SK-N-SH treated with all-trans-retinoic acid at 6 μM for 48 hours (cell line): ENCODE measurements around the gene RND3.

Experiments used
- ATAC-seq: fragments of 200-7000 bp; cut with Tn5 transposase; 3 replicates; pipeline ENCODE4 v1.9.1; 2020; ENCODE audit warnings: mild to moderate bottlenecking, moderate library complexity
- ARNTL ChIP-seq: fragments of 450-650 bp; formaldehyde crosslinking; IDR thresholded peaks from 2 replicates; pipeline ENCODE4 v1.5.0; 2020; ENCODE audit warnings: low read depth, mild to moderate bottlenecking, moderate library complexity, borderline replicate concordance
- BACH2 ChIP-seq: fragments of 250-450 bp; sonication (Bioruptor Pico); IDR thresholded peaks from 2 replicates; pipeline ENCODE4 v1.9.0; 2021; ENCODE audit warnings: mild to moderate bottlenecking, borderline replicate concordance
- CSDC2 ChIP-seq: fragments of 250-450 bp; sonication (Bioruptor Pico); IDR thresholded peaks from 2 replicates; pipeline ENCODE4 v1.5.0; 2020; ENCODE audit warnings: mild to moderate bottlenecking, moderate library complexity
- ESRRG ChIP-seq: fragments of 250-450 bp; sonication (Bioruptor Pico); IDR thresholded peaks from 2 replicates; pipeline ENCODE4 v1.6.1; 2021; ENCODE audit warnings: mild to moderate bottlenecking
- GLIS3 ChIP-seq: fragments of 250-450 bp; sonication (Bioruptor Pico); IDR thresholded peaks from 2 replicates; pipeline ENCODE4 v1.5.0; 2020; ENCODE audit warnings: mild to moderate bottlenecking, moderate library complexity
- ISL1 ChIP-seq: fragments of 250-450 bp; sonication (Bioruptor Pico); IDR thresholded peaks from 2 replicates; pipeline ENCODE4 v2.1.2; 2022; ENCODE audit warnings: mild to moderate bottlenecking, moderate library complexity
- RARB ChIP-seq: fragments of 250-450 bp; sonication (Bioruptor Pico); IDR thresholded peaks from 2 replicates; pipeline ENCODE4 v1.8.0; 2021; ENCODE audit warnings: mild to moderate bottlenecking, moderate library complexity
- SNAI2 ChIP-seq: fragments of 250-450 bp; sonication (Bioruptor Pico); IDR thresholded peaks from 2 replicates; pipeline ENCODE4 v1.5.0; 2020; ENCODE audit warnings: mild to moderate bottlenecking, moderate library complexity
- TCF4 ChIP-seq: fragments of 250-450 bp; sonication (Bioruptor Pico); IDR thresholded peaks from 2 replicates; pipeline ENCODE4 v1.8.0; 2021; ENCODE audit warnings: mild to moderate bottlenecking, moderate library complexity, borderline replicate concordance
- TOX ChIP-seq: fragments of 250-450 bp; sonication (Bioruptor Pico); IDR thresholded peaks from 2 replicates; pipeline ENCODE4 v1.8.0; 2021; ENCODE audit warnings: mild to moderate bottlenecking, moderate library complexity, borderline replicate concordance
- ZC3H10 ChIP-seq: fragments of 250-450 bp; sonication (Bioruptor Pico); IDR thresholded peaks from 2 replicates; pipeline ENCODE4 v1.5.1; 2021; ENCODE audit warnings: mild to moderate bottlenecking, moderate library complexity
- ZFP3 ChIP-seq: fragments of 250-450 bp; sonication (Bioruptor Pico); IDR thresholded peaks from 2 replicates; pipeline ENCODE4 v1.5.0; 2020; ENCODE audit warnings: mild to moderate bottlenecking, moderate library complexity
- ZFP30 ChIP-seq: fragments of 450-650 bp; formaldehyde crosslinking; IDR thresholded peaks from 2 replicates; pipeline ENCODE4 v1.5.0; 2022; ENCODE audit warnings: mild to moderate bottlenecking, moderate library complexity
- ZNF565 ChIP-seq: fragments of 450-650 bp; formaldehyde crosslinking; conservative IDR thresholded peaks from 2 replicates; pipeline ENCODE4 v1.5.0; 2020; ENCODE audit warnings: low read depth, mild to moderate bottlenecking, moderate library complexity
- ZNF70 ChIP-seq: fragments of 450-650 bp; formaldehyde crosslinking; IDR thresholded peaks from 2 replicates; pipeline ENCODE4 v1.5.0; 2020; ENCODE audit warnings: mild to moderate bottlenecking, moderate library complexity
- ZNF8 ChIP-seq: fragments of 450-650 bp; formaldehyde crosslinking; IDR thresholded peaks from 2 replicates; pipeline ENCODE4 v1.5.0; 2020; ENCODE audit warnings: mild to moderate bottlenecking, moderate library complexity
- TF ChIP-seq, protein P1 (sequence below): fragments of 250-450 bp; sonication (Bioruptor Pico); IDR thresholded peaks from 2 replicates; pipeline ENCODE4 v1.8.0; 2021; ENCODE audit warnings: low read depth, mild to moderate bottlenecking, moderate library complexity, borderline replicate concordance
- TF ChIP-seq, protein P2 (sequence below): fragments of 250-450 bp; sonication (Bioruptor Pico); IDR thresholded peaks from 2 replicates; pipeline ENCODE4 v1.5.1; 2020; ENCODE audit warnings: low read depth, mild to moderate bottlenecking, moderate library complexity
- TF ChIP-seq, protein P3 (sequence below): fragments of 250-450 bp; sonication (Bioruptor Pico); IDR thresholded peaks from 2 replicates; pipeline ENCODE4 v1.8.0; 2020; ENCODE audit warnings: mild to moderate bottlenecking, moderate library complexity, borderline replicate concordance
- TF ChIP-seq, protein P4 (sequence below): fragments of 250-450 bp; sonication (Bioruptor Pico); IDR thresholded peaks from 2 replicates; pipeline ENCODE4 v1.5.1; 2021; ENCODE audit warnings: mild to moderate bottlenecking, moderate library complexity
- TF ChIP-seq, protein P5 (sequence below): fragments of 250-450 bp; sonication (Bioruptor Pico); IDR thresholded peaks from 2 replicates; pipeline ENCODE4 v1.5.0; 2020; ENCODE audit warnings: mild to moderate bottlenecking, moderate library complexity

The RND3 gene, protein sequence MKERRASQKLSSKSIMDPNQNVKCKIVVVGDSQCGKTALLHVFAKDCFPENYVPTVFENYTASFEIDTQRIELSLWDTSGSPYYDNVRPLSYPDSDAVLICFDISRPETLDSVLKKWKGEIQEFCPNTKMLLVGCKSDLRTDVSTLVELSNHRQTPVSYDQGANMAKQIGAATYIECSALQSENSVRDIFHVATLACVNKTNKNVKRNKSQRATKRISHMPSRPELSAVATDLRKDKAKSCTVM

DNA sequence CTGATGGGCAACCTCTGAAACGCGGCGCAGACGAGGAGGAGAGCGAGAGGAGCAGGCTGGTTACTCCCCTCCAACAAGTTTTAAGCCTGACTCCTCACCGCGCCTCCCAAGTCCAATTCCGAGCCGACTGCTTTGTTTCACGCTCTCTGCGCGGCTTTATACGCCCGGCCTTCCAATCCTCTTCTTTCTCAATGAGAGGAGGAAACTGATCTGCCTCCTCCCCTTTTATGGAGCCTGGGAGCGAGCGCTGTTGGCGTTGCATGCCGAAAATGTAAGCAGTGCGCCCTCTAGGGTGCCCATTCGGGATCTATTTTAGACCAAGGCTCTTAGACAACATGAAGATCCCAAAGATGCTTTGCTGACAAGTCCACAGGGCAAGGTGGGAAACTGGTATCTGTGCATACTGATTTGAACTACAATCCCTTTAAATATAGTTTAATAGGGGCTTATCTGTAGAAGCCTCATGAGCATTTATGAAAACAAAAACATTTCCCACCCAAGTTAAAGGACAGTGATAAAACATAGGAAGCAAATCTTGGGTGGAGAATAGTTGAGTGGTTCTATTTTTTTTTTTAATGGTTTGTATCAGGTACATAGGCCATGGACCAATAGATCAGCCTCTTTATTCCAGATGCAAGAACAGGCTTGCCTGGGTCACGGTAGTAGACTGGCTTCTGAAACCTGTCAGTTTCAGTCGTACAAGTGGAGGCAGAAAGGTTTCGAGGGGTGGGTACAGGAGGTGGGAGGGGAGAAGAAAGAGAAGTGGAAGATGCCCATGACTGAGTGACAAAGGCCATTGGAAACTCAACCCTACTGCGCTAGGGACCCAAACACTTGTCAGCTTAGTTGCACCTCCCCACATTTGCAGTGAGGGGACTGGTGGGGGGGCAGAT lies at the start of gene RND3:
Gene RND3 (minus strand): TSS at position 131 of the 893 bp plus-strand sequence. CDS start 250 bp downstream, outside the sequence.
- peak; percentile 59 for ATAC-seq
- TF ChIP-seq GLIS3 (CRISPR knock-in tag), result 0 out of 2 replicates have a peak, but pooled peaks have one; percentile 32
- TF ChIP-seq, protein P1, sequence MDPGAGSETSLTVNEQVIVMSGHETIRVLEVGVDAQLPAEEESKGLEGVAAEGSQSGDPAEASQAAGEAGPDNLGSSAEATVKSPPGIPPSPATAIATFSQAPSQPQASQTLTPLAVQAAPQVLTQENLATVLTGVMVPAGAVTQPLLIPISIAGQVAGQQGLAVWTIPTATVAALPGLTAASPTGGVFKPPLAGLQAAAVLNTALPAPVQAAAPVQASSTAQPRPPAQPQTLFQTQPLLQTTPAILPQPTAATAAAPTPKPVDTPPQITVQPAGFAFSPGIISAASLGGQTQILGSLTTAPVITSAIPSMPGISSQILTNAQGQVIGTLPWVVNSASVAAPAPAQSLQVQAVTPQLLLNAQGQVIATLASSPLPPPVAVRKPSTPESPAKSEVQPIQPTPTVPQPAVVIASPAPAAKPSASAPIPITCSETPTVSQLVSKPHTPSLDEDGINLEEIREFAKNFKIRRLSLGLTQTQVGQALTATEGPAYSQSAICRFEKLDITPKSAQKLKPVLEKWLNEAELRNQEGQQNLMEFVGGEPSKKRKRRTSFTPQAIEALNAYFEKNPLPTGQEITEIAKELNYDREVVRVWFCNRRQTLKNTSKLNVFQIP (CRISPR knock-in tag), result no peak

DNA sequence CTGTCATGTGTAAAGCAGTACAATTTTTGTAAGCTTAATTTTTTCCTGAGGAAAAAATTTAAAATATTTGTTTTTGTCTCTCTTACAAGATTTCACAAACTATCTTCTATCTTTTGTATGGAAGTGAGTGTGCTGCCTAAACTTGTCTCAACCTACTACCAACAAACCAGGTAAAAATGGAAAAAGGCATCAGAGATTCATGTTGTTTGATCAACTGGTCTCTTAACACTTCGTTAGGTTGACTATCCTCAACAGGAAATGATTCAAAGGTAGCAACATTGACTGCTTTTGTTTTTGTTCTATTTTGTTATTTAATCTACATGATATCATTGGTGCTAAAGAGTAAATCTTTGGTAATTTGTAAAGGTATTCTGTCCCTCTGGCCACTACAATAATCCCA lies 47.7 kb upstream of the RND3 start:
- ATAC-seq, result no peak
- TF ChIP-seq BACH2 (CRISPR knock-in tag), result no peak
- TF ChIP-seq TCF4 (CRISPR knock-in tag), result no peak
- TF ChIP-seq, protein P2, sequence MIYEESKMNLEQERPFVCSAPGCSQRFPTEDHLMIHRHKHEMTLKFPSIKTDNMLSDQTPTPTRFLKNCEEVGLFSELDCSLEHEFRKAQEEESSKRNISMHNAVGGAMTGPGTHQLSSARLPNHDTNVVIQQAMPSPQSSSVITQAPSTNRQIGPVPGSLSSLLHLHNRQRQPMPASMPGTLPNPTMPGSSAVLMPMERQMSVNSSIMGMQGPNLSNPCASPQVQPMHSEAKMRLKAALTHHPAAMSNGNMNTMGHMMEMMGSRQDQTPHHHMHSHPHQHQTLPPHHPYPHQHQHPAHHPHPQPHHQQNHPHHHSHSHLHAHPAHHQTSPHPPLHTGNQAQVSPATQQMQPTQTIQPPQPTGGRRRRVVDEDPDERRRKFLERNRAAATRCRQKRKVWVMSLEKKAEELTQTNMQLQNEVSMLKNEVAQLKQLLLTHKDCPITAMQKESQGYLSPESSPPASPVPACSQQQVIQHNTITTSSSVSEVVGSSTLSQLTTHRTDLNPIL (CRISPR knock-in tag), result no peak
- TF ChIP-seq, protein P3, sequence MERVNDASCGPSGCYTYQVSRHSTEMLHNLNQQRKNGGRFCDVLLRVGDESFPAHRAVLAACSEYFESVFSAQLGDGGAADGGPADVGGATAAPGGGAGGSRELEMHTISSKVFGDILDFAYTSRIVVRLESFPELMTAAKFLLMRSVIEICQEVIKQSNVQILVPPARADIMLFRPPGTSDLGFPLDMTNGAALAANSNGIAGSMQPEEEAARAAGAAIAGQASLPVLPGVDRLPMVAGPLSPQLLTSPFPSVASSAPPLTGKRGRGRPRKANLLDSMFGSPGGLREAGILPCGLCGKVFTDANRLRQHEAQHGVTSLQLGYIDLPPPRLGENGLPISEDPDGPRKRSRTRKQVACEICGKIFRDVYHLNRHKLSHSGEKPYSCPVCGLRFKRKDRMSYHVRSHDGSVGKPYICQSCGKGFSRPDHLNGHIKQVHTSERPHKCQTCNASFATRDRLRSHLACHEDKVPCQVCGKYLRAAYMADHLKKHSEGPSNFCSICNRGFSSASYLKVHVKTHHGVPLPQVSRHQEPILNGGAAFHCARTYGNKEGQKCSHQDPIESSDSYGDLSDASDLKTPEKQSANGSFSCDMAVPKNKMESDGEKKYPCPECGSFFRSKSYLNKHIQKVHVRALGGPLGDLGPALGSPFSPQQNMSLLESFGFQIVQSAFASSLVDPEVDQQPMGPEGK, result no peak
- TF ChIP-seq ZFP30 (CRISPR knock-in tag), result no peak
- TF ChIP-seq ZNF70 (CRISPR knock-in tag), result no peak
- TF ChIP-seq CSDC2 (CRISPR knock-in tag), result no peak
- TF ChIP-seq TOX (CRISPR knock-in tag), result no peak
- TF ChIP-seq ZC3H10, result no peak
- TF ChIP-seq ZNF8 (CRISPR knock-in tag), result no peak

DNA sequence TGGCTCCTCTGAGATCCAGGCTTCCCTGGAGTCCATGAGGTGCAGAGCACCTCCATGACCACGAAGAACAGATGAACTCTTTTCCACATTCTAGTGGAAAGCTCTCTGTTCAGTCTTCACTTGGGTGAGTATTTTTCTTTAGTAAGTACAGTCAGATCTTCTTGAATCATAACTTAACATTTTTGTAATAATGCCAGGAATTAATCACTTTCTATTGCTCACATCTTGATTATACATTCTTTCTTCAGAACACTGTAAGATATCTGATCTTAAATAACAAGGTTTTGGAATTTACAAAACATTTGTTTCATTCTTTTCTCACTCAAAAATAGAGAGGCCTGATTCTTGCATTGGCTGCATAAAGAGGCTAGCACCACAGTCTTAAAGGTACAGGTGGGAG lies 45.4 kb upstream of the RND3 start:
- TF ChIP-seq ZFP3 (CRISPR knock-in tag) (no peak), ISL1 (CRISPR knock-in tag) (peak; percentile 63; the same call in 1 of the 2 replicates)
- TF ChIP-seq, all 23 proteins: peak for 1
- peak; percentile 57 for ATAC-seq

DNA sequence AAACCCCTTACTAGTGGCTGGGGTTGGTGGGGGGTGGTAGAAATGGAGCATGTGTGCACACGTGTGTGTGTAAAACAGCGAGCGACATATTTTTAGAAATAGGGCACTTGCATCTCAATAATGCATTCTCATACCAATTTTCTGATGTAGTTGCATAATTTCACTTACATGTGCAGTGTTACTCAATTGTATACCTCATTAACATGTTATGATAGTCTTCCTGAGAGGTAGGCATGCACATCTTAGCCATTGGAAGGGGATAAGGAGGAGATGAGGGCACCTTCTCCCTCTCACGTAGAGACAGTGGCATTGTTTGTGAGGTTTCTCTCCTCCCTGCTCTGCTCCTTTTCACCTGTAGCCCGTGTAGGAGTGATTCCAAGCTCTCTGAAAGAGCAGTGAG lies 44.6 kb upstream of the RND3 start:
- TF ChIP-seq ISL1 (CRISPR knock-in tag) (no peak), RARB (CRISPR knock-in tag) (no peak), ZFP30 (CRISPR knock-in tag) (no peak), ZNF70 (CRISPR knock-in tag) (no peak), GLIS3 (CRISPR knock-in tag) (no peak), ZC3H10 (no peak), BACH2 (CRISPR knock-in tag) (no peak), ESRRG (no peak), ZNF565 (CRISPR knock-in tag) (no peak)
- ATAC-seq, result no peak

DNA sequence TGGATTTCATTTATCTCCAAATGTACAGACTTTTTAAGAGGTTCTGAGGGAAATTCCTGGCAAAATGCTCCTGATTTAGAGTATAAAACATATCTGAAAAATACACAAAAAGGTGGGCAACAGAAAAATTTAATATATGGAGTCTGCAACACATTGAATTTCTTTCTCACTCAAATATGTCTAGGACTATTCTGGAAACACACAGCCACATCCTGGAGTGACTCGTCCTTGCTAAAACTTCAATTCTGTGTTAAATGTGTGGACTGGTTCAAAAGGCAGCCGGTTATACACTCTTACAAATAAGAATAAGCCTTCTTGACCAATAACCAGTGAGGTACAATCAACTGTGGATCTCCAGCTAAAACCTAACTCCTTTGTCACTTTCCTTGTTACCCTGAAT lies 44.1 kb upstream of the RND3 start:
- ATAC-seq, result no peak
- TF ChIP-seq TCF4 (CRISPR knock-in tag) (no peak), RARB (CRISPR knock-in tag) (no peak), SNAI2 (CRISPR knock-in tag) (no peak), ZFP30 (CRISPR knock-in tag) (no peak), ARNTL (CRISPR knock-in tag) (no peak), ZFP3 (CRISPR knock-in tag) (no peak), TOX (CRISPR knock-in tag) (no peak), ISL1 (CRISPR knock-in tag) (no peak)
- TF ChIP-seq, protein P4, sequence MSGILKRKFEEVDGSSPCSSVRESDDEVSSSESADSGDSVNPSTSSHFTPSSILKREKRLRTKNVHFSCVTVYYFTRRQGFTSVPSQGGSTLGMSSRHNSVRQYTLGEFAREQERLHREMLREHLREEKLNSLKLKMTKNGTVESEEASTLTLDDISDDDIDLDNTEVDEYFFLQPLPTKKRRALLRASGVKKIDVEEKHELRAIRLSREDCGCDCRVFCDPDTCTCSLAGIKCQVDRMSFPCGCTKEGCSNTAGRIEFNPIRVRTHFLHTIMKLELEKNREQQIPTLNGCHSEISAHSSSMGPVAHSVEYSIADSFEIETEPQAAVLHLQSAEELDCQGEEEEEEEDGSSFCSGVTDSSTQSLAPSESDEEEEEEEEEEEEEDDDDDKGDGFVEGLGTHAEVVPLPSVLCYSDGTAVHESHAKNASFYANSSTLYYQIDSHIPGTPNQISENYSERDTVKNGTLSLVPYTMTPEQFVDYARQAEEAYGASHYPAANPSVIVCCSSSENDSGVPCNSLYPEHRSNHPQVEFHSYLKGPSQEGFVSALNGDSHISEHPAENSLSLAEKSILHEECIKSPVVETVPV (CRISPR knock-in tag), result no peak
- TF ChIP-seq, protein P3, result no peak
- TF ChIP-seq, protein P5, sequence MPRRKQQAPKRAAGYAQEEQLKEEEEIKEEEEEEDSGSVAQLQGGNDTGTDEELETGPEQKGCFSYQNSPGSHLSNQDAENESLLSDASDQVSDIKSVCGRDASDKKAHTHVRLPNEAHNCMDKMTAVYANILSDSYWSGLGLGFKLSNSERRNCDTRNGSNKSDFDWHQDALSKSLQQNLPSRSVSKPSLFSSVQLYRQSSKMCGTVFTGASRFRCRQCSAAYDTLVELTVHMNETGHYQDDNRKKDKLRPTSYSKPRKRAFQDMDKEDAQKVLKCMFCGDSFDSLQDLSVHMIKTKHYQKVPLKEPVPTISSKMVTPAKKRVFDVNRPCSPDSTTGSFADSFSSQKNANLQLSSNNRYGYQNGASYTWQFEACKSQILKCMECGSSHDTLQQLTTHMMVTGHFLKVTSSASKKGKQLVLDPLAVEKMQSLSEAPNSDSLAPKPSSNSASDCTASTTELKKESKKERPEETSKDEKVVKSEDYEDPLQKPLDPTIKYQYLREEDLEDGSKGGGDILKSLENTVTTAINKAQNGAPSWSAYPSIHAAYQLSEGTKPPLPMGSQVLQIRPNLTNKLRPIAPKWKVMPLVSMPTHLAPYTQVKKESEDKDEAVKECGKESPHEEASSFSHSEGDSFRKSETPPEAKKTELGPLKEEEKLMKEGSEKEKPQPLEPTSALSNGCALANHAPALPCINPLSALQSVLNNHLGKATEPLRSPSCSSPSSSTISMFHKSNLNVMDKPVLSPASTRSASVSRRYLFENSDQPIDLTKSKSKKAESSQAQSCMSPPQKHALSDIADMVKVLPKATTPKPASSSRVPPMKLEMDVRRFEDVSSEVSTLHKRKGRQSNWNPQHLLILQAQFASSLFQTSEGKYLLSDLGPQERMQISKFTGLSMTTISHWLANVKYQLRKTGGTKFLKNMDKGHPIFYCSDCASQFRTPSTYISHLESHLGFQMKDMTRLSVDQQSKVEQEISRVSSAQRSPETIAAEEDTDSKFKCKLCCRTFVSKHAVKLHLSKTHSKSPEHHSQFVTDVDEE (CRISPR knock-in tag), result no peak
